Endothelial cell of umbilical vein (primary cell): ENCODE results near the gene CCDC9B.

Experiments
- EZH2 ChIP-seq: IDR thresholded peaks from 2 replicates; pipeline ENCODE4 v1.6.1; 2012; ENCODE audit warnings: borderline replicate concordance, low read depth, mild to moderate bottlenecking, moderate library complexity, low read length, inconsistent platforms; ENCODE audit not compliant: severe bottlenecking
- POLR2A ChIP-seq: IDR thresholded peaks from 2 replicates; pipeline ENCODE4 v1.6.1; 2012; ENCODE audit warnings: low read depth, mild to moderate bottlenecking, control low read depth, low read length
- POLR2AphosphoS5 ChIP-seq: IDR thresholded peaks from 2 replicates; pipeline ENCODE4 v1.6.1; 2012; ENCODE audit warnings: low read depth, mild to moderate bottlenecking, control low read depth, low read length, moderate library complexity; ENCODE audit not compliant: insufficient read depth
- TF ChIP-seq, protein P1 (sequence below), 2 donors: IDR thresholded peaks; 1 replicate in 1 of 2; 2 replicates in 1 of 2; pipeline ENCODE4 v1.5.1; 2011; ENCODE audit warnings: low read length in 2 of 2, mild to moderate bottlenecking in 2 of 2, moderate library complexity in 2 of 2, control low read depth in 1 of 2, inconsistent platforms in 1 of 2, low read depth in 1 of 2; ENCODE audit not compliant: insufficient read depth in 1 of 2; ENCODE audit errors: extremely low read depth in 1 of 2

GRCh38 chr15:40285151-40285550, 55.6 kb downstream of the CCDC9B start:
- TF ChIP-seq EZH2 (no peak), POLR2AphosphoS5 (no peak), POLR2A (no peak)
- TF ChIP-seq, protein P1, sequence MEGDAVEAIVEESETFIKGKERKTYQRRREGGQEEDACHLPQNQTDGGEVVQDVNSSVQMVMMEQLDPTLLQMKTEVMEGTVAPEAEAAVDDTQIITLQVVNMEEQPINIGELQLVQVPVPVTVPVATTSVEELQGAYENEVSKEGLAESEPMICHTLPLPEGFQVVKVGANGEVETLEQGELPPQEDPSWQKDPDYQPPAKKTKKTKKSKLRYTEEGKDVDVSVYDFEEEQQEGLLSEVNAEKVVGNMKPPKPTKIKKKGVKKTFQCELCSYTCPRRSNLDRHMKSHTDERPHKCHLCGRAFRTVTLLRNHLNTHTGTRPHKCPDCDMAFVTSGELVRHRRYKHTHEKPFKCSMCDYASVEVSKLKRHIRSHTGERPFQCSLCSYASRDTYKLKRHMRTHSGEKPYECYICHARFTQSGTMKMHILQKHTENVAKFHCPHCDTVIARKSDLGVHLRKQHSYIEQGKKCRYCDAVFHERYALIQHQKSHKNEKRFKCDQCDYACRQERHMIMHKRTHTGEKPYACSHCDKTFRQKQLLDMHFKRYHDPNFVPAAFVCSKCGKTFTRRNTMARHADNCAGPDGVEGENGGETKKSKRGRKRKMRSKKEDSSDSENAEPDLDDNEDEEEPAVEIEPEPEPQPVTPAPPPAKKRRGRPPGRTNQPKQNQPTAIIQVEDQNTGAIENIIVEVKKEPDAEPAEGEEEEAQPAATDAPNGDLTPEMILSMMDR (IDR thresholded peaks at IDR 0.05; ENCODE audit: extremely low read depth in 1 of 2, insufficient read depth in 1 of 2, low read depth in 1 of 2, low read length in 2 of 2) = no peak
